Uterus (tissue), 2 donors: ENCODE results near the gene LIN7B.

Source experiments
- CTCF ChIP-seq, 4 experiments: fragments of 200-600 bp in 2 of 4; fragments of 450-650 bp in 2 of 4; sonication (generic) in 2 of 4; IDR thresholded peaks; one replicate each; pipeline ENCODE4 v1.5.1; 2016 to 2019; ENCODE audit warnings: antibody characterized with exemption in 4 of 4, mild to moderate bottlenecking in 2 of 4, moderate library complexity in 1 of 4
- POLR2A ChIP-seq, 2 donors: fragments of 450-650 bp; IDR thresholded peaks; one replicate each; pipeline ENCODE4 v1.6.1; 2016; ENCODE audit warnings: antibody characterized with exemption in 2 of 2, mild to moderate bottlenecking in 1 of 2, moderate library complexity in 1 of 2

DNA sequence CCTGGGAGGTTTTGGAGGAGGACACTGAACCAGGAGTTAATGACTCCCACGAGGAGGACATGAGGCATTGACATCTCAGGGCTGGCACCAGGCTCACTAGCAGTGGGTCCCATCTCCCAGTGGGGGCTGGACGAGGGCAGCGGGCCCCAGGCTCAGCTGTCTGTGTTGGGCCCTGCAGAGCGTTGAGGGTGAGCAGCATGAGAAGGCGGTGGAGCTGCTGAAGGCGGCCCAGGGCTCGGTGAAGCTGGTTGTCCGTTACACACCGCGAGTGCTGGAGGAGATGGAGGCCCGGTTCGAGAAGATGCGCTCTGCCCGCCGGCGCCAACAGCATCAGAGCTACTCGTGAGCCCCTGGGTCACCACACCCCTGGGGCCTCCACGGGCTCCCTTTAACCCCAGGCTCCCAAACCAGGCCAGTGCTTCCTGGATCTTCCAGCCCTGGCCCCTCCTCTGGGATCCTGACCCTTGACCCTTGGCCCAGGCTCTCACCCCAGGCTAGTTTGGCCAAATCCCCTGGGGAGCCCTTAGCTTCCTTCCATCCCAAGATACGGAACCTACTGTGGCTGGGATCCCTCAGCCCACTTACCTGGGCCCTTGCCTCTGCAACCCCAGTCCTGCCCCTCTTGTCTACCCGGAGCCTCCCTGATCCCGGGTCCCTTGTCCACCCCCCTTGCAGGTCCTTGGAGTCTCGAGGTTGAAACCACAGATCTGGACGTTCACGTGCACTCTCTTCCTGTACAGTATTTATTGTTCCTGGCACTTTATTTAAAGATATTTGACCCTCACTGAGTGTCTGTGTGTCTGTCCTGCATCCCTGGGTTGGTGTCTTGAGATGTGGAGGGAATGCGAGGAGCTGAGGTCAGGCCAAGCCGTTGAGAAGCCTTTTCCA lies 3.8 kb downstream of the LIN7B start:
- TF ChIP-seq CTCF (IDR thresholded peaks at IDR 0.05) (no peak), POLR2A (IDR thresholded peaks at IDR 0.05) (no peak)
